Measurements from ENCODE around the gene ME1.

DNA sequence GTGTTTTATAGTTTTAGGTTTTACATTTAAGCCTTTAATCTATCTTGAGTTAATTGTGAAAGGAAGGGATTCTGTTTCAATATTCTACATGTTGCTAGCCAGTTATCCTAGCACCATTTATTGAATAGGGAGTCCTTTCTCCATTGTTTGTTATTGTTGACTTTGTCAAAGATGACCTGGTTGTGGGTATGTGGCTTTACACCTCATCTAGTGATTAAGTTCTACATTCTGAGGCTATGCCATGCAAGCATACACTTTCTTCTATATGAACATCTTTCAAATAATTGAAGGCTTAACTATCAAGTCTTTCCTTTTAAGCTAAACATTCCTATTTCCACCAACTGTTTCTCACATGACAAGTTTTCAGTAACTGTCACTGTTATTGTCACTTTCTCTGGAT is 46.1 kb downstream of the ME1 start:
- TF ChIP-seq, protein P1, sequence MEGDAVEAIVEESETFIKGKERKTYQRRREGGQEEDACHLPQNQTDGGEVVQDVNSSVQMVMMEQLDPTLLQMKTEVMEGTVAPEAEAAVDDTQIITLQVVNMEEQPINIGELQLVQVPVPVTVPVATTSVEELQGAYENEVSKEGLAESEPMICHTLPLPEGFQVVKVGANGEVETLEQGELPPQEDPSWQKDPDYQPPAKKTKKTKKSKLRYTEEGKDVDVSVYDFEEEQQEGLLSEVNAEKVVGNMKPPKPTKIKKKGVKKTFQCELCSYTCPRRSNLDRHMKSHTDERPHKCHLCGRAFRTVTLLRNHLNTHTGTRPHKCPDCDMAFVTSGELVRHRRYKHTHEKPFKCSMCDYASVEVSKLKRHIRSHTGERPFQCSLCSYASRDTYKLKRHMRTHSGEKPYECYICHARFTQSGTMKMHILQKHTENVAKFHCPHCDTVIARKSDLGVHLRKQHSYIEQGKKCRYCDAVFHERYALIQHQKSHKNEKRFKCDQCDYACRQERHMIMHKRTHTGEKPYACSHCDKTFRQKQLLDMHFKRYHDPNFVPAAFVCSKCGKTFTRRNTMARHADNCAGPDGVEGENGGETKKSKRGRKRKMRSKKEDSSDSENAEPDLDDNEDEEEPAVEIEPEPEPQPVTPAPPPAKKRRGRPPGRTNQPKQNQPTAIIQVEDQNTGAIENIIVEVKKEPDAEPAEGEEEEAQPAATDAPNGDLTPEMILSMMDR (conservative IDR thresholded peaks at IDR 0.05 in 1 of 2, IDR thresholded peaks at IDR 0.05 in 1 of 2; ENCODE audit: extremely low read depth in 1 of 2, insufficient read depth in 1 of 2, low read depth in 1 of 2, low read length in 2 of 2), result no peak
- no peak for TF ChIP-seq EZH2 (IDR thresholded peaks at IDR 0.05; ENCODE audit: borderline replicate concordance, low read length)

Measured in mammary epithelial cell (primary cell).